CD4-positive, alpha-beta T cell treated with Interleukin-21 for 1 hour (primary cell): ENCODE results near the gene UQCR11.

Experiments used
- DNase-seq: peaks from one replicate; pipeline ENCODE4 v3.0.0-alpha.2; 2020

Gene UQCR11

GRCh38 chr19:1585243-1585580 lies 20.1 kb downstream of the UQCR11 start:
- DNase-seq = no peak

- no peak for DNase-seq
Observed at GRCh38 chr19:1584500-1585242, 20.6 kb downstream of the UQCR11 start.

- no peak for DNase-seq
Observed at GRCh38 chr19:1582201-1582600, 23.1 kb downstream of the UQCR11 start.

GRCh38 chr19:1580957-1581356 lies 24.3 kb downstream of the UQCR11 start:
- no peak for DNase-seq

GRCh38 chr19:1580382-1580781 lies 24.9 kb downstream of the UQCR11 start:
- no peak for DNase-seq

GRCh38 chr19:1579222-1579621 lies 26.0 kb downstream of the UQCR11 start:
- DNase-seq = no peak

- no peak for DNase-seq
Observed at GRCh38 chr19:1577929-1578618, 27.2 kb downstream of the UQCR11 start.

- DNase-seq = no peak
Observed at GRCh38 chr19:1577090-1577928, 28.0 kb downstream of the UQCR11 start.

- DNase-seq = no peak
Observed at GRCh38 chr19:1576242-1577089, 28.8 kb downstream of the UQCR11 start.

GRCh38 chr19:1575323-1576241 lies 29.7 kb downstream of the UQCR11 start:
- DNase-seq = no peak

GRCh38 chr19:1574354-1575136 lies 30.7 kb downstream of the UQCR11 start:
- DNase-seq = no peak

GRCh38 chr19:1572795-1573194 lies 32.5 kb downstream of the UQCR11 start:
- no peak for DNase-seq

- DNase-seq = no peak
Observed at GRCh38 chr19:1571358-1571757, 33.9 kb downstream of the UQCR11 start.

- DNase-seq = no peak
Observed at GRCh38 chr19:1570836-1571235, 34.4 kb downstream of the UQCR11 start.

GRCh38 chr19:1569997-1570396 lies 35.3 kb downstream of the UQCR11 start:
- no peak for DNase-seq

- peak; percentile 85 for DNase-seq
Observed at GRCh38 chr19:1568320-1569019, 36.8 kb downstream of the UQCR11 start, which contains the start of gene MEX3D. MEX3D (minus strand) TSS chr19:1568325; CDS start chr19:1568058, 267 bp downstream.

GRCh38 chr19:1567848-1568227 lies 37.4 kb downstream of the UQCR11 start:
- no peak for DNase-seq

- no peak for DNase-seq
Observed at GRCh38 chr19:1567116-1567847, 38.0 kb downstream of the UQCR11 start.

- no peak for DNase-seq
Observed at GRCh38 chr19:1566392-1567115, 38.7 kb downstream of the UQCR11 start.
